RPMI7951 (cell line): ENCODE measurements around the gene PPEF1. TPM values are rescaled to one million over a fixed set of nuclear protein-coding genes. Genes with fewer than 3 reads are reported as not detected.
"Not testable (repeated sequence)": the region's sequence is repeated elsewhere in the genome, so short reads cannot be mapped to it uniquely, and the experiment has no call there.

ENCODE experiments used
- DNase-seq: peaks from one replicate; pipeline ENCODE4 v3.0.0-alpha.2; 2012; ENCODE audit warnings: low read depth
- total RNA-seq: library from RNA; depleted of rRNA; stranded (reverse); fragments of >200 nt; shearing (Covaris generic); gene quantifications from 2 replicates; pipeline ENCODE4 v1.2.3, GENCODE V29; 2014

PPEF1 gene
- total RNA-seq, 1 experiment from 2014 or later: not detected

DNA sequence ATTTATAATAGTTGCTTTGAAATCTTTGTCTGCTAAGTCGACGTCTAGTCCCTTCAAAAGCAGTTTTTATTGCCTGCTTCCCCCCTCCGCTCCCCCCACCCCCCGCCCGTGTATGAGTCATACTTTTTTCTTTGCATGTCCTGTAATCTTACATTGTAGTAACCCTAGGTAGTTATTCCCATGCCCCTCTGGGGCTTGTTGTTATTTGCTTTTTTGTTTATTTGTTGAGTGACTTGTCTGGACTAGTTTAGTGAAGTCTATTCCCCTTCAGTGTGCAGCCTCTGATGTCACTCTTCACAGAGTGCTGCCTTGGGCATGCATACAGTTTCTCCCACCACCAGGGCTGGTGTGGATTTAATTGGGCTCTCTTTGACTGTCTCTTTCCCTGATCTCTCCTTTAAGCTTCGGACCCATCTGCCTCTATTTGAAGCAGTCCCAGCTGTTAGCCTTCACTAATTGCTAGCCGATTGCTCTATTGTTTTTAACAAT is 86.2 kb downstream of the PPEF1 start:
- DNase-seq: peak; percentile 6

GRCh38 chrX:18797141-18797540 is 89.7 kb downstream of the PPEF1 start:
- no peak for DNase-seq

- DNase-seq: no peak
These were observed 92.5 kb downstream of the PPEF1 start for GRCh38 chrX:18799911-18800310.

- DNase-seq: no peak
These were observed 102.2 kb downstream of the PPEF1 start for GRCh38 chrX:18809641-18810040.

- DNase-seq: peak; percentile 7
These were observed 103.0 kb downstream of the PPEF1 start for GRCh38 chrX:18810416-18810815.

DNA sequence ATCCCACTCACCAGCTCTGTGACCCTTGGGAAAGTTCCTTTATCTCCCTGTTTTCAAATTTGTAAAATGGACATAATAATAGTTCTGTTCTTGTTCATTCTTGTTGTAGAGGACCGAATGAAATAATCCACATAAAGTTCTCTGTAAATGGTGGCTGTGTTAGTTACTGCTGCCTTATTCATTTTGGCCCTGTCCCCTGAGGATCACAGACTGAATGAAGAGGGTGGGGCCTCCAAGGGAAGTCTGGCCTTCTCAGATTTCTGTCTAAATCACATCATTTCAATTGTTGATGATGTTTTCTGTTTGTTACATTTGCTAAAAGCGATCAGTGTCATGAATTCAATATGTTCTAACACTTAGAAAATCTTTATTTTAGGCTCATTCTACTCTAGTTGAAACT is 117.9 kb downstream of the PPEF1 start:
- DNase-seq: no peak

- DNase-seq: peak; percentile 51
These were observed 121.5 kb downstream of the PPEF1 start for GRCh38 chrX:18828832-18829404.

- DNase-seq: peak; percentile 28
These were observed 125.8 kb downstream of the PPEF1 start for GRCh38 chrX:18833071-18833731.

- DNase-seq: not testable (repeated sequence)
These were observed 140.5 kb downstream of the PPEF1 start for GRCh38 chrX:18847901-18848300.

GRCh38 chrX:18855919-18856644 is 148.6 kb downstream of the PPEF1 start:
- peak; percentile 59 for DNase-seq

DNA sequence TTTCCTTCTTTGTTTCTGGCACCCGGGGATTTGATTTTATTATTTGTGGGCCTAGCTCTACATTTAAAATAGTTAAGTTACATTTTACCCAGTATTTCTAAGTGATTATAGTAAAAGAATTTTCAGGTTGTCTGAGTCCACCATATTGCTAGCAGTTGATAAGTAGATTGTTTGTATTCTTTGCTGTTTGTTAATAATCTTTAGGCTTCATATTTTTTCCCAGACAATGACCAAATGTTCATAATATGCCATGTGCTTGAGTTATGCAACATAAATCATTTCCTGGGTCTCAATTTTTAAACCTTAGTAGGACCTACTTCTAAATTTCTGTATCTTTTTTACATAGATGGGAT is 149.2 kb downstream of the PPEF1 start:
- DNase-seq: no peak

DNA sequence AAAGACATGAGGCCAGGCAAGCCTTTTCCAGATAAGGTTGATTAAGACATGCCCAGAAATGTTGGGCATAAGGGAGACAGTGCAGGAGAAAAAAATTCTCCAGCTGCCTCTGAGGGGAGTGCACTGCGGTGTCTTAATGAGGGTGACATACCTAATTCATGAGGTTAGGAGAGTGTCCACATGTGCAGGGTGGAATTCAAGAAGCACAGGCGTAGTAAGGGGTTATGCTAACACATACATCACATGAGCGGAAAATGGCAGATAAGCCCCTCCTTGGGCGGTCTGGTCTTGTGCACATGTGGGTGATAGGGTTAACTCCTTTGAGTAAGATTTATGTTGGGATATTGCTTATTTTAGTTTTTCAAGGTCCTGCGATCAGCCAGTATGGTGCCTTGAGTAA is 154.1 kb downstream of the PPEF1 start:
- no peak for DNase-seq

DNA sequence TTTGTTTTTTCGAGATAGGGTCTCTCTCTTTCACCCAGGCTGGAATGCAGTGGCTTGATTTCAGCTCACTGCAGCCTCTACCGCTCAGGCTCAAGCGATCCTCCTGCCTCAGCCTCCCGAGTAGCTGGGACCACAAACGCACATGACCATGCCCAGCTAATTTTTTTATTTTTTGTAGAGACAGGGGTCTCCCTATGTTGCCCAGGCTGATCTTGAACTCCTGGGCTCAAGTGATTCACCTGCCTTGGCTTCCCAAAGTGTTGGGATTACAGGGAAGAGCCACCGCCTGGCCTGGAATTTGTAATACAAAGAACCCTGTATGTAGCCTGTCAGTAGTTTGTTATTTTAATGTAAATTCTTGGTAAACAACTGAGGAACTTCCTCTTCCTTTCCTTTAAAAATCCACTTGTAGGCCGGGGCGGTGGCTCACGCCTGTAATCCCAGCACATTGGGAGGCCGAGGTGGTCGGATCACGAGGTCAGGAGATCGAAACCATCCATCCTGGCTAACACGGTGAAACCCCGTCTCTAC is 157.0 kb downstream of the PPEF1 start:
- DNase-seq: no peak

- no peak for DNase-seq
These were observed 163.9 kb downstream of the PPEF1 start for GRCh38 chrX:18871161-18871890.

DNA sequence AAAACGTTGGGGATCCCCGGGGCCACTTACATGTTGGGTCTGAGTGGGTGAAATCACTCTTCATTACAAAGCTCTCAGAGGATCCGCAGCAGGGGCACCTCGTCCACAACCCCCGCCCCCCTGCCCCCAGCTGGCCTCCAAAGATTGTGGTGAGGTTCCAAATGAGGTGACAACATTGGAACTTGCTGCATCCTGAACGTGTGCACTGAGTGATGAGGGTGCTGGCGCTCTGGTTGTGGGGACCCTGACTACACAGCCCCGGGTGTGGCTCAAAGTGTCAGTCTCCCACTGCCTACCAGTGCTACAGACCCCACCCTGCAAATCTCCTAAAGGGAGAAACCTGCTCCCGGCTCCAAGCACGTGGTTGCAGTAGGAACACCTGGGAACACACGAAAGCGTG is 164.5 kb downstream of the PPEF1 start:
- no peak for DNase-seq

GRCh38 chrX:18872621-18873020 is 165.2 kb downstream of the PPEF1 start:
- no peak for DNase-seq

DNA sequence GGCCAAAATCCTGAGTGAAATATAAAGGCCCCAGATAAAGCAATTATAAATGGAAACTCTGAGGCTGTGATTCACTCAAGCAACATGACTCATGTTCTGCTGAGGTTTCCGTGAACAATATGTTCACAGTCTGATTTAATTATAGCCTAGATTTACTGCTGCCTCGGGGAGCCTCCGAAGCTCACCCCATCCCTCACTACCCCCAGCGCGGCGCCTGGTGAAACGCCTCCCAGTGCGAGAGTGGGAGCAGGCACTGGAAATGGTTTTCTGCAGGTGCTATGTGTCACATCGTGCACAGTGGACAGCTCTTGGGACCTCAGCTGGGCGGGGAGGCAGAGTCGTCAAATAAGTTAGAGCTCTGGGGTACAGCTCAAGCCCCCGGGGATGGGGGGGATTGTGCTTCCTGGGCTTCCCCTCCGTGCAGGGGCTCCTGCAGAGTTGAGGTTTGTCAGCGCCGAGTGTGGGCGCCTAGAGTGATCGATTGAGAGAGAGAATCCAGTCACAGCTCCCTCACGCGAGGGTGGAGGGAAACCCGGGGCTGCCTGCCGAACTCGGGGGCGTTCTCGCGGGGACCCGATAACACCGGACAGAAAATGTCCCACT is 165.8 kb downstream of the PPEF1 start:
- DNase-seq: peak; percentile 85

DNA sequence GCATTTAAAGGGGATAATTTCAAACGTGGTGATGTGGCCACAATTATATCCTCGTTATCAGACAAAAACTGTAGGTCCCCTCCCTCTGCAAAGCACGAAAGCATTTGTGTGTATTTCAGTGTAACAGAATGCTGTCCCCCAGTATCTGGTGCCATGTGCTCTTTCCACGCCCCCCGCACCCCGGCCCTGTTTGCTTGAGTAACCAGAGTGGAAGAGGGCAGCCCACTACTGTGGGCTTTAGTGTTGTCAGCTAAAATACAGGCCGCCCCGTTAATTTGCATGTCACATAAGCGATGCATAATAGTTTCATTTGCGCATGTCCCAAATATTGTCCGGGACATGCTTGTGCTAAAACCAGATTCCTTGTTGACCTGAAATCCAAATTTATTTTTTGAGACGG is 166.4 kb downstream of the PPEF1 start:
- no peak for DNase-seq

GRCh38 chrX:18874560-18875255 is 167.3 kb downstream of the PPEF1 start:
- DNase-seq: no peak

GRCh38 chrX:18875256-18875878 is 167.9 kb downstream of the PPEF1 start:
- DNase-seq: no peak

DNA sequence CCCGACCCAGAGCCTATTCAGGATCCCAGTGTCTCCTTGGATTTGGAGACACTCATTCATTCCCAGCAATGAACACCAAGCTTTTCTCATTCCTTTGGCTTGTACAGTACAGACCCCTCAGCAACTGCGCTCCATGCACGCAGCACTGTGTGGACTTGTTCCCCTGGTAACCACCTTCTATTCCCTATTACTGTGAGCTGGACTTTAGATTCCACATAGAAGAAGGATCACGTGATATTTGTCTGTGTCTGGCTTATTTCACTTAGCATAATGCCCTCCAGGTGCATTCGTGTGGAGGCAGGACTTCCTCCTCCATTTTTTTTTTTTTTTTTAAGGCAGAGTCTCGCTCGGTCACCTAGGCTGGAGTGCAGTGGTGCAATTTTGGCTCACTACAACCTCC is 170.0 kb downstream of the PPEF1 start:
- DNase-seq: no peak
